ENCODE measurements around the gene STAT1. TPM values are rescaled to one million over a fixed set of nuclear protein-coding genes. Genes with fewer than 3 reads are reported as not detected.

Gene STAT1
- total RNA-seq, 2 experiments from 2014 or later: 472 to 473 TPM

GRCh38 chr2:191032588-191033429 lies 18.8 kb upstream of the STAT1 start:
- H3K36me3 Mint-ChIP-seq (ENCODE audit: low read depth): peaks cover 84% of the 10 kb centered on the region
- no peaks in the 10 kb centered on the region for H3K9me3 Mint-ChIP-seq (ENCODE audit: insufficient read depth)
- ATAC-seq (no peak), DNase-seq (no peak)
- no peak overlapping the region for H3K4me3 Mint-ChIP-seq
- CTCF ChIA-PET: interaction anchor here (0.7 to 1.2 kb wide), 4 partner anchors 10 to 27 kb away, joined by 3 to 5 read pairs (median 3); partner anchors contain the start of gene STAT1
- POLR2A ChIA-PET: interaction anchor here (0.9 kb wide), 1 partner anchor 12 kb away, joined by 3 read pairs; no protein-coding TSS in a partner anchor
- no peak overlapping the region for H3K27ac Mint-ChIP-seq
- H3K27me3 Mint-ChIP-seq (ENCODE audit: low read depth): no peaks in the 10 kb centered on the region
- H3K4me1 Mint-ChIP-seq (ENCODE audit: low read depth): peaks cover 45% of the 10 kb centered on the region

GRCh38 chr2:191031256-191031655 lies 17.3 kb upstream of the STAT1 start:
- Mint-ChIP-seq H3K27me3 (ENCODE audit: low read depth) (no peaks in the 10 kb centered on the region), H3K27ac (peak overlapping the region; percentile 66), H3K9me3 (ENCODE audit: insufficient read depth) (no peaks in the 10 kb centered on the region), H3K4me1 (ENCODE audit: low read depth) (peaks cover 53% of the 10 kb centered on the region), H3K4me3 (no peak overlapping the region), H3K36me3 (ENCODE audit: low read depth) (peaks cover 87% of the 10 kb centered on the region)
- POLR2A ChIA-PET: no interaction called here
- no peak for ATAC-seq
- no peak for DNase-seq
- CTCF ChIA-PET: interaction anchor here (0.9 kb wide), 1 partner anchor 8 kb away, joined by 3 read pairs; no protein-coding TSS in a partner anchor

GRCh38 chr2:191030521-191031154 lies 16.7 kb upstream of the STAT1 start:
- Mint-ChIP-seq H3K4me1 (ENCODE audit: low read depth) (peaks cover 60% of the 10 kb centered on the region), H3K36me3 (ENCODE audit: low read depth) (peaks cover 88% of the 10 kb centered on the region), H3K4me3 (no peak overlapping the region), H3K27ac (peak overlapping the region; percentile 20), H3K9me3 (ENCODE audit: insufficient read depth) (no peaks in the 10 kb centered on the region), H3K27me3 (ENCODE audit: low read depth) (no peaks in the 10 kb centered on the region)
- ChIA-PET CTCF (interaction anchor here (0.9 to 2.2 kb wide), 6 partner anchors 8 to 125 kb away, joined by 3 to 16 read pairs (median 10); no protein-coding TSS in a partner anchor), POLR2A (interaction anchor here (1.2 to 8.7 kb wide), 3 partner anchors 10 to 22 kb away, joined by 3 to 295 read pairs (median 19); partner anchors contain the start of gene STAT1)
- ATAC-seq (peak; percentile 87), DNase-seq (peak; percentile 69)

GRCh38 chr2:191029280-191029950 lies 15.4 kb upstream of the STAT1 start:
- ATAC-seq: peak; percentile 21
- Mint-ChIP-seq H3K27ac (peak overlapping the region; percentile 41), H3K36me3 (ENCODE audit: low read depth) (peaks cover 82% of the 10 kb centered on the region), H3K27me3 (ENCODE audit: low read depth) (no peaks in the 10 kb centered on the region), H3K9me3 (ENCODE audit: insufficient read depth) (no peaks in the 10 kb centered on the region), H3K4me1 (ENCODE audit: low read depth) (peaks cover 71% of the 10 kb centered on the region), H3K4me3 (peak overlapping the region; percentile 4)
- ChIA-PET CTCF (interaction anchor here (0.8 to 2.6 kb wide), 17 partner anchors 9 to 248 kb away, joined by 3 to 16 read pairs (median 4); no protein-coding TSS in a partner anchor), POLR2A (interaction anchor here (0.8 to 8.7 kb wide), 6 partner anchors 9 to 60 kb away, joined by 3 to 295 read pairs (median 3); partner anchors contain the start of gene STAT1)
- DNase-seq: no peak

- DNase-seq (no peak), ATAC-seq (no peak)
- Mint-ChIP-seq H3K4me1 (ENCODE audit: low read depth) (peaks cover 70% of the 10 kb centered on the region), H3K36me3 (ENCODE audit: low read depth) (peaks cover 58% of the 10 kb centered on the region), H3K27ac (peak overlapping the region; percentile 10), H3K9me3 (ENCODE audit: insufficient read depth) (no peaks in the 10 kb centered on the region), H3K4me3 (no peak overlapping the region), H3K27me3 (ENCODE audit: low read depth) (no peaks in the 10 kb centered on the region)
- POLR2A ChIA-PET: interaction anchor here (5.1 to 8.7 kb wide), 2 partner anchors 14 to 20 kb away, joined by 37 to 295 read pairs; partner anchors contain the start of gene STAT1
- CTCF ChIA-PET: interaction anchor here (1.1 to 4.3 kb wide), 2 partner anchors 26 to 129 kb away, joined by 3 to 21 read pairs; no protein-coding TSS in a partner anchor
Observed at GRCh38 chr2:191026377-191026776, 12.4 kb upstream of the STAT1 start.

- CTCF ChIA-PET: interaction anchor here (0.7 to 4.3 kb wide), 6 partner anchors 10 to 156 kb away, joined by 3 to 21 read pairs (median 4); partner anchors contain the start of gene STAT1
- POLR2A ChIA-PET: interaction anchor here (0.6 to 8.7 kb wide), 3 partner anchors 13 to 49 kb away, joined by 3 to 295 read pairs (median 37); partner anchors contain the start of gene STAT1
- H3K27me3 Mint-ChIP-seq (ENCODE audit: low read depth): no peaks in the 10 kb centered on the region
- DNase-seq: no peak
- no peak for ATAC-seq
- H3K36me3 Mint-ChIP-seq (ENCODE audit: low read depth): peaks cover 48% of the 10 kb centered on the region
- H3K9me3 Mint-ChIP-seq (ENCODE audit: insufficient read depth): no peaks in the 10 kb centered on the region
- H3K27ac Mint-ChIP-seq: peak overlapping the region; percentile 36
- H3K4me1 Mint-ChIP-seq (ENCODE audit: low read depth): peaks cover 59% of the 10 kb centered on the region
- no peak overlapping the region for H3K4me3 Mint-ChIP-seq
Observed at GRCh38 chr2:191025135-191025534, 11.2 kb upstream of the STAT1 start.

GRCh38 chr2:191023235-191023679 lies 9.3 kb upstream of the STAT1 start:
- Mint-ChIP-seq H3K9me3 (ENCODE audit: insufficient read depth) (no peaks in the 10 kb centered on the region), H3K4me1 (ENCODE audit: low read depth) (peaks cover 55% of the 10 kb centered on the region), H3K27ac (no peak overlapping the region), H3K36me3 (ENCODE audit: low read depth) (peaks cover 32% of the 10 kb centered on the region), H3K4me3 (no peak overlapping the region), H3K27me3 (ENCODE audit: low read depth) (no peaks in the 10 kb centered on the region)
- DNase-seq (peak; percentile 47), ATAC-seq (peak; percentile 47)
- ChIA-PET CTCF (interaction anchor here (0.8 to 4.3 kb wide), 14 partner anchors 8 to 132 kb away, joined by 3 to 21 read pairs (median 4); partner anchors contain the start of gene STAT1), POLR2A (interaction anchor here (0.7 to 8.7 kb wide), 15 partner anchors 11 to 655 kb away, joined by 3 to 295 read pairs (median 4); partner anchors contain the start of genes GLS, NABP1 and STAT1)

- ChIA-PET POLR2A (interaction anchor here (0.6 to 3.6 kb wide), 23 partner anchors 9 to 656 kb away, joined by 3 to 101 read pairs (median 6); partner anchors contain the start of genes GLS, NABP1 and STAT4), CTCF (interaction anchor here (0.9 to 3.3 kb wide), 5 partner anchors 9 to 135 kb away, joined by 4 to 13 read pairs (median 12); no protein-coding TSS in a partner anchor)
- peaks cover 2% of the 10 kb centered on the region for H3K9me3 Mint-ChIP-seq (ENCODE audit: insufficient read depth)
- H3K27me3 Mint-ChIP-seq (ENCODE audit: low read depth): no peaks in the 10 kb centered on the region
- H3K27ac Mint-ChIP-seq: no peak overlapping the region
- ATAC-seq (peak; percentile 4), DNase-seq (peak; percentile 47)
- H3K36me3 Mint-ChIP-seq (ENCODE audit: low read depth): peaks cover 13% of the 10 kb centered on the region
- peaks cover 43% of the 10 kb centered on the region for H3K4me1 Mint-ChIP-seq (ENCODE audit: low read depth)
- H3K4me3 Mint-ChIP-seq: no peak overlapping the region
Observed at GRCh38 chr2:191020742-191021381, 6.9 kb upstream of the STAT1 start.

- H3K4me3 Mint-ChIP-seq: no peak overlapping the region
- peak; percentile 75 for ATAC-seq
- CTCF ChIA-PET: interaction anchor here (0.9 to 3.3 kb wide), 5 partner anchors 9 to 136 kb away, joined by 4 to 13 read pairs (median 12); no protein-coding TSS in a partner anchor
- H3K9me3 Mint-ChIP-seq (ENCODE audit: insufficient read depth): peaks cover 8% of the 10 kb centered on the region
- peak; percentile 94 for DNase-seq
- H3K27ac Mint-ChIP-seq: no peak overlapping the region
- peaks cover 12% of the 10 kb centered on the region for H3K36me3 Mint-ChIP-seq (ENCODE audit: low read depth)
- peaks cover 38% of the 10 kb centered on the region for H3K4me1 Mint-ChIP-seq (ENCODE audit: low read depth)
- POLR2A ChIA-PET: interaction anchor here (0.6 to 3.6 kb wide), 25 partner anchors 9 to 657 kb away, joined by 3 to 101 read pairs (median 6); partner anchors contain the start of genes GLS, NABP1 and STAT4
- H3K27me3 Mint-ChIP-seq (ENCODE audit: low read depth): no peaks in the 10 kb centered on the region
Observed at GRCh38 chr2:191020221-191020741, 6.3 kb upstream of the STAT1 start.

- POLR2A ChIA-PET: interaction anchor here (0.7 to 3.6 kb wide), 17 partner anchors 8 to 1573 kb away, joined by 3 to 101 read pairs (median 7); partner anchors contain the start of genes GLS, NABP1 and STAT4
- H3K27ac Mint-ChIP-seq: peak overlapping the region; percentile 83
- CTCF ChIA-PET: interaction anchor here (1.6 to 3.3 kb wide), 4 partner anchors 10 to 137 kb away, joined by 4 to 13 read pairs (median 12); no protein-coding TSS in a partner anchor
- no peaks in the 10 kb centered on the region for H3K27me3 Mint-ChIP-seq (ENCODE audit: low read depth)
- ATAC-seq (no peak), DNase-seq (no peak)
- peaks cover 29% of the 10 kb centered on the region for H3K4me1 Mint-ChIP-seq (ENCODE audit: low read depth)
- peaks cover 9% of the 10 kb centered on the region for H3K36me3 Mint-ChIP-seq (ENCODE audit: low read depth)
- peaks cover 8% of the 10 kb centered on the region for H3K9me3 Mint-ChIP-seq (ENCODE audit: insufficient read depth)
- no peak overlapping the region for H3K4me3 Mint-ChIP-seq
Observed at GRCh38 chr2:191019376-191019775, 5.4 kb upstream of the STAT1 start.
